ENCODE results near the gene TMEM213.
A peak's percentile ranks its signal among the peaks of the same experiment; 100 is the strongest.

Gene TMEM213

GRCh38 chr7:138832966-138833365, 35.2 kb downstream of the TMEM213 start:
- no peak overlapping the region for H3K4me3 ChIP-seq (ENCODE audit: low read depth, low read length)
- in situ Hi-C loops (cut with HindIII; ENCODE audit: low sequenced_read_pairs): no loop called here
- no peak for TF ChIP-seq CTCF (IDR thresholded peaks at IDR 0.05; ENCODE audit: low read depth, low read length, missing control alignments)
- no peak for DNase-seq (ENCODE audit: low read depth)

- no peak for DNase-seq (ENCODE audit: low read depth)
- no peak for TF ChIP-seq CTCF (IDR thresholded peaks at IDR 0.05; ENCODE audit: low read depth, low read length, missing control alignments)
- H3K4me3 ChIP-seq (ENCODE audit: low read depth, low read length): no peak overlapping the region
- in situ Hi-C loops (cut with HindIII; ENCODE audit: low sequenced_read_pairs): no loop called here
These were observed 35.8 kb downstream of the TMEM213 start for GRCh38 chr7:138833596-138833995.

GRCh38 chr7:138834583-138834982, 36.8 kb downstream of the TMEM213 start:
- in situ Hi-C loops (cut with HindIII; ENCODE audit: low sequenced_read_pairs): no loop called here
- H3K4me3 ChIP-seq (ENCODE audit: low read depth, low read length): no peak overlapping the region
- DNase-seq (ENCODE audit: low read depth): no peak
- no peak for TF ChIP-seq CTCF (IDR thresholded peaks at IDR 0.05; ENCODE audit: low read depth, low read length, missing control alignments)

- TF ChIP-seq CTCF (IDR thresholded peaks at IDR 0.05; ENCODE audit: low read depth, low read length, missing control alignments): no peak
These were observed 37.3 kb downstream of the TMEM213 start for GRCh38 chr7:138835087-138835486.

GRCh38 chr7:138837627-138838026, 39.8 kb downstream of the TMEM213 start:
- no peak for DNase-seq (ENCODE audit: low read depth)
- no peak overlapping the region for H3K4me3 ChIP-seq (ENCODE audit: low read depth, low read length)
- in situ Hi-C loops (cut with HindIII; ENCODE audit: low sequenced_read_pairs): no loop called here
- no peak for TF ChIP-seq CTCF (IDR thresholded peaks at IDR 0.05; ENCODE audit: low read depth, low read length, missing control alignments)

More at GRCh38 chr7:138835087-138835486, 37.3 kb downstream of the TMEM213 start:
- in situ Hi-C loops (cut with HindIII; ENCODE audit: low sequenced_read_pairs): no loop called here
- H3K4me3 ChIP-seq (ENCODE audit: low read depth, low read length): no peak overlapping the region
- no peak for DNase-seq (ENCODE audit: low read depth)

GRCh38 chr7:138838166-138838565, 40.4 kb downstream of the TMEM213 start:
- no peak overlapping the region for H3K4me3 ChIP-seq (ENCODE audit: low read depth, low read length)
- in situ Hi-C loops (cut with HindIII; ENCODE audit: low sequenced_read_pairs): no loop called here
- no peak for TF ChIP-seq CTCF (IDR thresholded peaks at IDR 0.05; ENCODE audit: low read depth, low read length, missing control alignments)

GRCh38 chr7:138842111-138842510, 44.3 kb downstream of the TMEM213 start:
- no peak for TF ChIP-seq CTCF (IDR thresholded peaks at IDR 0.05; ENCODE audit: low read depth, low read length, missing control alignments)
- in situ Hi-C loops (cut with HindIII; ENCODE audit: low sequenced_read_pairs): no loop called here
- no peak overlapping the region for H3K4me3 ChIP-seq (ENCODE audit: low read depth, low read length)
- peak; percentile 16 for DNase-seq (ENCODE audit: low read depth)

More at GRCh38 chr7:138838166-138838565, 40.4 kb downstream of the TMEM213 start:
- DNase-seq (ENCODE audit: low read depth): no peak

Measured in astrocyte of the cerebellum (primary cell).